H1 (cell line): Measurements from ENCODE around the gene GIMAP7. TPM values are rescaled to one million over a fixed set of nuclear protein-coding genes. Genes with fewer than 3 reads are reported as not detected.

Source experiments
- EGR1 ChIP-seq: IDR thresholded peaks from 2 replicates; pipeline ENCODE4 v1.6.1; 2011; ENCODE audit warnings: low read depth, low read length, borderline replicate concordance
- GABPA ChIP-seq: IDR thresholded peaks from 2 replicates; pipeline ENCODE4 v1.6.1; 2011; ENCODE audit warnings: mild to moderate bottlenecking, low read length, moderate library complexity, borderline replicate concordance; ENCODE audit not compliant: insufficient read depth
- MAFK ChIP-seq: IDR thresholded peaks from 2 replicates; pipeline ENCODE4 v1.6.1; 2012; ENCODE audit warnings: low read depth, mild to moderate bottlenecking, improper control_type of control experiment, low read length
- POLR2A ChIP-seq, 2 experiments: IDR thresholded peaks; 1 replicate in 1 of 2; 2 replicates in 1 of 2; pipeline ENCODE4 v1.6.1; 2011; ENCODE audit warnings: low read depth in 2 of 2, low read length in 2 of 2, mild to moderate bottlenecking in 2 of 2; ENCODE audit errors: control extremely low read depth in 1 of 2
- POU5F1 ChIP-seq: IDR thresholded peaks from 2 replicates; pipeline ENCODE4 v1.6.1; 2011; ENCODE audit warnings: low read depth, mild to moderate bottlenecking, low read length, moderate library complexity
- RAD21 ChIP-seq, 2 experiments: IDR thresholded peaks in 1 of 2; conservative IDR thresholded peaks in 1 of 2; 2 replicates each; pipeline ENCODE4 v1.6.1; 2011; ENCODE audit warnings: low read depth in 2 of 2, low read length in 2 of 2, improper control_type of control experiment in 1 of 2, inconsistent platforms in 1 of 2, mild to moderate bottlenecking in 1 of 2, moderate library complexity in 1 of 2
- RFX5 ChIP-seq: IDR thresholded peaks from 2 replicates; pipeline ENCODE4 v1.6.1; 2011; ENCODE audit warnings: low read depth, low read length, improper control_type of control experiment, borderline replicate concordance
- SAP30 ChIP-seq: fragments of 300-600 bp; sonication (generic); IDR thresholded peaks from 2 replicates; pipeline ENCODE4 v1.7.1; 2012; ENCODE audit warnings: low read length, moderate library complexity, mild to moderate bottlenecking, inconsistent platforms; ENCODE audit not compliant: insufficient read depth, insufficient replicate concordance
- SP1 ChIP-seq: IDR thresholded peaks from 2 replicates; pipeline ENCODE4 v1.6.1; 2011; ENCODE audit warnings: low read depth, low read length
- TCF12 ChIP-seq: IDR thresholded peaks from 2 replicates; pipeline ENCODE4 v1.6.1; 2011; ENCODE audit warnings: low read depth, mild to moderate bottlenecking, low read length
- YY1 ChIP-seq: IDR thresholded peaks from 2 replicates; pipeline ENCODE4 v1.6.1; 2011; ENCODE audit warnings: low read depth, mild to moderate bottlenecking, low read length
- polyA plus RNA-seq, 7 experiments: library from polyadenylated mRNA; depleted of rRNA in 3 of 7; stranded (reverse) in 5 of 7; unstranded in 2 of 7; fragments of >200 nt in 5 of 7; fragments of 200-250 nt in 2 of 7; gene quantifications; 1 replicate in 5 of 7; 2 replicates in 1 of 7; 4 replicates in 1 of 7; pipeline versions ENCODE4 v1.2.1 to v1.2.3, GENCODE V29; 2011 to 2013; ENCODE audit warnings: missing spikeins in 2 of 7, mixed read lengths in 2 of 7
- total RNA-seq: library from RNA; stranded (reverse); fragmentation: NEBNext Ultra II Directional; extraction: Animal tissue kit (Norgen Biotek cat#: 25700); gene quantifications from 2 replicates; pipeline ENCODE4 v1.2.1, GENCODE V29; 2021
- TF ChIP-seq, protein P1 (sequence below): fragments of 300-600 bp; sonication (generic); IDR thresholded peaks from 2 replicates; pipeline ENCODE4 v1.7.1; 2012; ENCODE audit warnings: low read length, moderate library complexity, mild to moderate bottlenecking, inconsistent platforms; ENCODE audit not compliant: insufficient replicate concordance

Gene GIMAP7
- total and polyA plus RNA-seq, 2 of the 8 experiments (the other 6 are each of a cell fraction or from before 2014, with no cell fraction given): not detected

DNA sequence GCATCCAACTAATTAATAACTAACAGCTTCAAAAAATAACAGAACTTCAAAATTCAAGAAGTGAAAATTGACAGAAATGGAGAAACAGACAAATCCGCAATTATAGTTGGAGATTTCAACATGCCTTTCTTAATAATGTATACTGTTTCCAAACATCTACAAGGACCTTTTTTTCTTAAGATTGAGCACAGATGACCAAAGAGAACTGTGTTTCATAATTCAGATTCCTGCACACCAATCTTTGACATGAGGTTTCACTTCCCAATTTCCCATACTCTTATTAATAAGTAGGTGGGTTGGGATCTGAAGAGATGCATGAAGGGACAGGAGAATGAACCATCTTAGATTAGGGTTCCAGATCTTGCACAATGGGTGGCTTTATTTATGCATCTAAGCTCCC is 24.9 kb upstream of the GIMAP7 start (continued):
- TF ChIP-seq, protein P1, sequence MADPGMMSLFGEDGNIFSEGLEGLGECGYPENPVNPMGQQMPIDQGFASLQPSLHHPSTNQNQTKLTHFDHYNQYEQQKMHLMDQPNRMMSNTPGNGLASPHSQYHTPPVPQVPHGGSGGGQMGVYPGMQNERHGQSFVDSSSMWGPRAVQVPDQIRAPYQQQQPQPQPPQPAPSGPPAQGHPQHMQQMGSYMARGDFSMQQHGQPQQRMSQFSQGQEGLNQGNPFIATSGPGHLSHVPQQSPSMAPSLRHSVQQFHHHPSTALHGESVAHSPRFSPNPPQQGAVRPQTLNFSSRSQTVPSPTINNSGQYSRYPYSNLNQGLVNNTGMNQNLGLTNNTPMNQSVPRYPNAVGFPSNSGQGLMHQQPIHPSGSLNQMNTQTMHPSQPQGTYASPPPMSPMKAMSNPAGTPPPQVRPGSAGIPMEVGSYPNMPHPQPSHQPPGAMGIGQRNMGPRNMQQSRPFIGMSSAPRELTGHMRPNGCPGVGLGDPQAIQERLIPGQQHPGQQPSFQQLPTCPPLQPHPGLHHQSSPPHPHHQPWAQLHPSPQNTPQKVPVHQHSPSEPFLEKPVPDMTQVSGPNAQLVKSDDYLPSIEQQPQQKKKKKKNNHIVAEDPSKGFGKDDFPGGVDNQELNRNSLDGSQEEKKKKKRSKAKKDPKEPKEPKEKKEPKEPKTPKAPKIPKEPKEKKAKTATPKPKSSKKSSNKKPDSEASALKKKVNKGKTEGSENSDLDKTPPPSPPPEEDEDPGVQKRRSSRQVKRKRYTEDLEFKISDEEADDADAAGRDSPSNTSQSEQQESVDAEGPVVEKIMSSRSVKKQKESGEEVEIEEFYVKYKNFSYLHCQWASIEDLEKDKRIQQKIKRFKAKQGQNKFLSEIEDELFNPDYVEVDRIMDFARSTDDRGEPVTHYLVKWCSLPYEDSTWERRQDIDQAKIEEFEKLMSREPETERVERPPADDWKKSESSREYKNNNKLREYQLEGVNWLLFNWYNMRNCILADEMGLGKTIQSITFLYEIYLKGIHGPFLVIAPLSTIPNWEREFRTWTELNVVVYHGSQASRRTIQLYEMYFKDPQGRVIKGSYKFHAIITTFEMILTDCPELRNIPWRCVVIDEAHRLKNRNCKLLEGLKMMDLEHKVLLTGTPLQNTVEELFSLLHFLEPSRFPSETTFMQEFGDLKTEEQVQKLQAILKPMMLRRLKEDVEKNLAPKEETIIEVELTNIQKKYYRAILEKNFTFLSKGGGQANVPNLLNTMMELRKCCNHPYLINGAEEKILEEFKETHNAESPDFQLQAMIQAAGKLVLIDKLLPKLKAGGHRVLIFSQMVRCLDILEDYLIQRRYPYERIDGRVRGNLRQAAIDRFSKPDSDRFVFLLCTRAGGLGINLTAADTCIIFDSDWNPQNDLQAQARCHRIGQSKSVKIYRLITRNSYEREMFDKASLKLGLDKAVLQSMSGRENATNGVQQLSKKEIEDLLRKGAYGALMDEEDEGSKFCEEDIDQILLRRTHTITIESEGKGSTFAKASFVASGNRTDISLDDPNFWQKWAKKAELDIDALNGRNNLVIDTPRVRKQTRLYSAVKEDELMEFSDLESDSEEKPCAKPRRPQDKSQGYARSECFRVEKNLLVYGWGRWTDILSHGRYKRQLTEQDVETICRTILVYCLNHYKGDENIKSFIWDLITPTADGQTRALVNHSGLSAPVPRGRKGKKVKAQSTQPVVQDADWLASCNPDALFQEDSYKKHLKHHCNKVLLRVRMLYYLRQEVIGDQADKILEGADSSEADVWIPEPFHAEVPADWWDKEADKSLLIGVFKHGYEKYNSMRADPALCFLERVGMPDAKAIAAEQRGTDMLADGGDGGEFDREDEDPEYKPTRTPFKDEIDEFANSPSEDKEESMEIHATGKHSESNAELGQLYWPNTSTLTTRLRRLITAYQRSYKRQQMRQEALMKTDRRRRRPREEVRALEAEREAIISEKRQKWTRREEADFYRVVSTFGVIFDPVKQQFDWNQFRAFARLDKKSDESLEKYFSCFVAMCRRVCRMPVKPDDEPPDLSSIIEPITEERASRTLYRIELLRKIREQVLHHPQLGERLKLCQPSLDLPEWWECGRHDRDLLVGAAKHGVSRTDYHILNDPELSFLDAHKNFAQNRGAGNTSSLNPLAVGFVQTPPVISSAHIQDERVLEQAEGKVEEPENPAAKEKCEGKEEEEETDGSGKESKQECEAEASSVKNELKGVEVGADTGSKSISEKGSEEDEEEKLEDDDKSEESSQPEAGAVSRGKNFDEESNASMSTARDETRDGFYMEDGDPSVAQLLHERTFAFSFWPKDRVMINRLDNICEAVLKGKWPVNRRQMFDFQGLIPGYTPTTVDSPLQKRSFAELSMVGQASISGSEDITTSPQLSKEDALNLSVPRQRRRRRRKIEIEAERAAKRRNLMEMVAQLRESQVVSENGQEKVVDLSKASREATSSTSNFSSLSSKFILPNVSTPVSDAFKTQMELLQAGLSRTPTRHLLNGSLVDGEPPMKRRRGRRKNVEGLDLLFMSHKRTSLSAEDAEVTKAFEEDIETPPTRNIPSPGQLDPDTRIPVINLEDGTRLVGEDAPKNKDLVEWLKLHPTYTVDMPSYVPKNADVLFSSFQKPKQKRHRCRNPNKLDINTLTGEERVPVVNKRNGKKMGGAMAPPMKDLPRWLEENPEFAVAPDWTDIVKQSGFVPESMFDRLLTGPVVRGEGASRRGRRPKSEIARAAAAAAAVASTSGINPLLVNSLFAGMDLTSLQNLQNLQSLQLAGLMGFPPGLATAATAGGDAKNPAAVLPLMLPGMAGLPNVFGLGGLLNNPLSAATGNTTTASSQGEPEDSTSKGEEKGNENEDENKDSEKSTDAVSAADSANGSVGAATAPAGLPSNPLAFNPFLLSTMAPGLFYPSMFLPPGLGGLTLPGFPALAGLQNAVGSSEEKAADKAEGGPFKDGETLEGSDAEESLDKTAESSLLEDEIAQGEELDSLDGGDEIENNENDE: no peak
- TF ChIP-seq MAFK (no peak), POLR2A (IDR thresholded peaks at IDR 0.05; ENCODE audit: control extremely low read depth in 1 of 2, low read depth in 2 of 2, low read length in 2 of 2) (no peak), RAD21 (IDR thresholded peaks at IDR 0.05 in 1 of 2, conservative IDR thresholded peaks at IDR 0.05 in 1 of 2; ENCODE audit: low read depth in 2 of 2, low read length in 2 of 2) (no peak), GABPA (no peak), RFX5 (no peak), YY1 (no peak), SAP30 (no peak), EGR1 (no peak), TCF12 (no peak), SP1 (no peak), POU5F1 (no peak)
